ENCODE measurements around the gene AOPEP. TPM values are rescaled to one million over a fixed set of nuclear protein-coding genes. Genes with fewer than 3 reads are reported as not detected.

Gene AOPEP
- polyA plus RNA-seq, 1 of the 3 experiments (the other 2 are of a cell fraction) = 54.6 TPM

GRCh38 chr9:94783102-94783682 lies 56.7 kb downstream of the AOPEP start (continued):
- TF ChIP-seq FOXM1 (IDR thresholded peaks at IDR 0.05; ENCODE audit: low read depth) (no peak), JUND (IDR thresholded peaks at IDR 0.05) (no peak), POLR2AphosphoS5 (IDR thresholded peaks at IDR 0.05; ENCODE audit: low read depth, low read length) (peak; percentile 20; the same call in 1 of the 2 replicates), USF1 (IDR thresholded peaks at IDR 0.05; ENCODE audit: borderline replicate concordance, low read depth) (no peak), TAF1 (IDR thresholded peaks at IDR 0.05; ENCODE audit: borderline replicate concordance, low read depth, low read length) (peak; percentile 37; the same call in 1 of the 2 replicates), ELF1 (IDR thresholded peaks at IDR 0.05) (no peak), TEAD4 (IDR thresholded peaks at IDR 0.05; ENCODE audit: borderline replicate concordance, insufficient read depth) (no peak), RCOR1 (IDR thresholded peaks at IDR 0.05; ENCODE audit: low read length) (peak; percentile 71; the same call in 1 of the 2 replicates), RAD21 (IDR thresholded peaks at IDR 0.05; ENCODE audit: low read length) (peak; percentile 92), NFIC (IDR thresholded peaks at IDR 0.05; ENCODE audit: borderline replicate concordance) (peak; percentile 79; the same call in 1 of the 2 replicates), EP300 (IDR thresholded peaks at IDR 0.05; ENCODE audit: borderline replicate concordance in 1 of 2, low read depth in 1 of 2, low read length in 1 of 2) (peak in 1 of 2 experiments; percentile 82; a peak in 2 of 4 replicates), USF2 (IDR thresholded peaks at IDR 0.05; ENCODE audit: borderline replicate concordance, low read depth, low read length) (no peak), REST (IDR thresholded peaks at IDR 0.05; ENCODE audit: low read depth, low read length) (no peak), GABPA (IDR thresholded peaks at IDR 0.05; ENCODE audit: low read depth) (no peak), YY1 (IDR thresholded peaks at IDR 0.05; ENCODE audit: low read depth) (no peak), PBX3 (IDR thresholded peaks at IDR 0.05) (no peak), ZBTB33 (IDR thresholded peaks at IDR 0.05; ENCODE audit: borderline replicate concordance, low read depth) (no peak), TCF12 (IDR thresholded peaks at IDR 0.05) (peak; percentile 52), SMC3 (IDR thresholded peaks at IDR 0.05; ENCODE audit: low read depth, low read length) (peak; percentile 91), MEF2A (IDR thresholded peaks at IDR 0.05; ENCODE audit: borderline replicate concordance, low read depth) (no peak), FOXJ3 (CRISPR knock-in tag; IDR thresholded peaks at IDR 0.05) (no peak)
